ENCODE data around the gene KCTD5.

- peak; percentile 93 for TF ChIP-seq POLR2A (IDR thresholded peaks at IDR 0.05)
- no peak for TF ChIP-seq CTCF (IDR thresholded peaks at IDR 0.05)
Measured at GRCh38 chr16:2682209-2683021, at the start of gene KCTD5.
